Type B pancreatic cell (in vitro differentiated cells): ENCODE results near the gene ANTXR2. TPM values are rescaled to one million over a fixed set of nuclear protein-coding genes. Genes with fewer than 3 reads are reported as not detected.

ENCODE experiments used
- DNase-seq: peaks from one replicate; pipeline ENCODE4 v3.0.0; 2021; ENCODE audit warnings: mixed read lengths; ENCODE audit not compliant: unreplicated experiment; ENCODE audit errors: extremely low spot score
- H3K27ac Mint-ChIP-seq: 2 replicates; pipeline ENCODE4 v1.8.0; 2021; ENCODE audit warnings: mild to moderate bottlenecking, mixed read lengths
- H3K27me3 Mint-ChIP-seq: 2 replicates; pipeline ENCODE4 v1.8.0; 2021; ENCODE audit warnings: mixed read lengths
- H3K36me3 Mint-ChIP-seq: 2 replicates; pipeline ENCODE4 v1.8.0; 2021; ENCODE audit warnings: mixed read lengths
- H3K4me1 Mint-ChIP-seq: one replicate; pipeline ENCODE4 v1.8.0; 2021; ENCODE audit warnings: mixed read lengths; ENCODE audit not compliant: unreplicated experiment
- H3K4me3 Mint-ChIP-seq: 2 replicates; pipeline ENCODE4 v1.8.0; 2021; ENCODE audit warnings: mild to moderate bottlenecking, mixed read lengths
- H3K9me3 Mint-ChIP-seq: 2 replicates; pipeline ENCODE4 v1.8.0; 2021; ENCODE audit warnings: mixed read lengths
- total RNA-seq: library from RNA; stranded (reverse); gene quantifications from 2 replicates; pipeline ENCODE4 v1.2.1, GENCODE V29; 2021; ENCODE audit warnings: low replicate concordance
- TF ChIP-seq, protein P1 (sequence below): fragments of 200-600 bp; sonication (generic); conservative IDR thresholded peaks from 2 replicates; pipeline ENCODE4 v1.5.0; 2021; ENCODE audit warnings: antibody characterized with exemption, mild to moderate bottlenecking

Gene ANTXR2
- total RNA-seq, 1 donor from 2014 or later: 30.4 TPM

DNA sequence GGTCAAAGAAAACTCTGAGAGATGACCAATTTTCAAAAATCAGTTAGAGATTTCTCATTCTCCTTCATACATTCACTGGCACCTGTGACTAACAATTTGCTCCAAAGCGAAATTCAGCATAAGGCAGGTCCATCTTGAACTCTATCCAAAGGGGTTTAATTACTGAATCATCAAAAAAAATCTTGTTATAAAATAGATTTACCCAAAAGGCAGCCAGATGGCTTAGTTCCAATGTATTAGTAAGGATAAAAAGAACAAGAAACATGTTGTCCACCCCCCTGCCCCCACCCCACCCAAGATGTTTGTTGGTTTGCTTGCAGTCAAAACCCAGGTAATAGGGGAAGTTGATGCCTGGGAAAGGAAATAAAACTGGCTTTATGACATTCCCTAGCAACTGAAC, 200.3 kb downstream of the ANTXR2 start:
- TF ChIP-seq, protein P1, sequence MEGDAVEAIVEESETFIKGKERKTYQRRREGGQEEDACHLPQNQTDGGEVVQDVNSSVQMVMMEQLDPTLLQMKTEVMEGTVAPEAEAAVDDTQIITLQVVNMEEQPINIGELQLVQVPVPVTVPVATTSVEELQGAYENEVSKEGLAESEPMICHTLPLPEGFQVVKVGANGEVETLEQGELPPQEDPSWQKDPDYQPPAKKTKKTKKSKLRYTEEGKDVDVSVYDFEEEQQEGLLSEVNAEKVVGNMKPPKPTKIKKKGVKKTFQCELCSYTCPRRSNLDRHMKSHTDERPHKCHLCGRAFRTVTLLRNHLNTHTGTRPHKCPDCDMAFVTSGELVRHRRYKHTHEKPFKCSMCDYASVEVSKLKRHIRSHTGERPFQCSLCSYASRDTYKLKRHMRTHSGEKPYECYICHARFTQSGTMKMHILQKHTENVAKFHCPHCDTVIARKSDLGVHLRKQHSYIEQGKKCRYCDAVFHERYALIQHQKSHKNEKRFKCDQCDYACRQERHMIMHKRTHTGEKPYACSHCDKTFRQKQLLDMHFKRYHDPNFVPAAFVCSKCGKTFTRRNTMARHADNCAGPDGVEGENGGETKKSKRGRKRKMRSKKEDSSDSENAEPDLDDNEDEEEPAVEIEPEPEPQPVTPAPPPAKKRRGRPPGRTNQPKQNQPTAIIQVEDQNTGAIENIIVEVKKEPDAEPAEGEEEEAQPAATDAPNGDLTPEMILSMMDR: no peak
- Mint-ChIP-seq H3K27me3 (no peaks in the 10 kb centered on the region), H3K9me3 (no peaks in the 10 kb centered on the region), H3K27ac (no peak overlapping the region), H3K4me1 (peaks cover 4% of the 10 kb centered on the region), H3K36me3 (no peaks in the 10 kb centered on the region), H3K4me3 (no peak overlapping the region)
- no peak for DNase-seq

DNA sequence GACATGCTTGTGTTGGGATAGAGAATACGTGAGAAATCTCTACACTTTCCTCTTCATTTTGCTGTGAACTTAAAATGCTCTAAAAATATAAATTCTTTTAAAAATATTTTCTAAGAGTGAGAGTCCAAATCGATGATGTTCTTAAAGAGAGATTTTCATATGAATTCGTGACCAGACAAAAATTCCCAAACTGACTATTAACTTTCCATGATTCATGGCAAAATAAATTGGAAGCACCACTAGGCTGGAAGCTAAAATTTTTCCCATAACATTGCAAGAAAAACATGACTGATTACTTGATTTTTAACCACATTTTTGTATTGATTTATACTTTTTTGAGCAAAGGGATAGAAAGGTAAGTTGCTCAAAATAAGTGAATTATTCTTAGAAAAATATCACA, 201.1 kb downstream of the ANTXR2 start:
- DNase-seq: no peak
- Mint-ChIP-seq H3K4me1 (peaks cover 4% of the 10 kb centered on the region), H3K27ac (no peak overlapping the region), H3K36me3 (no peaks in the 10 kb centered on the region), H3K27me3 (no peaks in the 10 kb centered on the region), H3K9me3 (no peaks in the 10 kb centered on the region), H3K4me3 (no peak overlapping the region)
- TF ChIP-seq, protein P1: no peak

DNA sequence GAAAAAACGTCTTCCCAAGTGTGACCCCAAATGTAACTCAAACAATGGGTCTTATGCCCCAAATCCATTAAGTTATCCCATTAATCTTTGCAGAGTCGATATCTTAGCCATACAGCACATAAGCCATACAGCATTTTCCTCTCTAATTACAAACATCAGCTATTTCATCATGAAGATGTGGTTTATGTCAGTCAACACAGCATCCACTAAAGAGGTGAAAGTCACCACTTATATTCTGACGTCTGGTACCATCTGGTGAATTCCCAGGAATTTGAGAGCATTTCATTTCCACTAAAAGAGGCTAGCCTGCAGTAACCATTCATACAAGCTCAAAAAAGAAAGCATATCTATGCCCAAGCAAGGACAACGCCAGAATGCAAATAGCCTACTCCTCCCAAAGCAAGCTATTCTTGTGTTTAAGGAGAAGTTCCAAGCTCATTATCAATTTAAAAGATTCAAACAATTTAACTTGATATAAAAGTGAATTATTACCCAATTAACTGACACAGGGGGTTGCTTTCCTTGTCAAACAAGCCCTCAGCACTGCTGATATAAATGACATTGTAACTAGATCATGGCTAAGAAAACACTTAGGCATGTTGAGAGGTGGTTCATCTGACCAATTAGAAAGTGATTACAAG, 203.3 kb downstream of the ANTXR2 start:
- Mint-ChIP-seq H3K4me3 (no peak overlapping the region), H3K27ac (no peak overlapping the region), H3K4me1 (peaks cover 4% of the 10 kb centered on the region), H3K9me3 (no peaks in the 10 kb centered on the region), H3K36me3 (no peaks in the 10 kb centered on the region), H3K27me3 (no peaks in the 10 kb centered on the region)
- TF ChIP-seq, protein P1: no peak
- DNase-seq: no peak

DNA sequence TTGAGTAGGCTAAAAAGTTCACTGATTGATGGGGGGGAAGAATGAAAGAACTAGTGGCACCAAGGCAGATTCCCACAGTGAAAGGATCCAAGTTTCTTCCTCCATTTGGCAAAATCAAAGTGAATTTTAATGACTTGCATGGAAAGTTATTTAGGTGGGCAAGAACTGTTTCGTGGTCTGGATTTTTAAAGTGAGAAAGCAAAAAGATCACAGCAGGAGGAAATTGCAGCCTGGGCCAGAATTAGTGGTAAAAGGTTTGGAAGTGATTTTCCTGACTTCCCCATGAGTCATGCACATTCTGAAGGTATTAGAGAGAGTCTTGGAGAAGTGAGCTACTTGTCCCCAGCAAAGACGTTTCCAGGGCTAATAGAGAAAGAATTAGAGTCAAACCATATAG, 207.8 kb downstream of the ANTXR2 start:
- Mint-ChIP-seq H3K4me3 (no peak overlapping the region), H3K27ac (no peak overlapping the region), H3K36me3 (no peaks in the 10 kb centered on the region), H3K9me3 (no peaks in the 10 kb centered on the region), H3K27me3 (no peaks in the 10 kb centered on the region), H3K4me1 (peaks cover 4% of the 10 kb centered on the region)
- TF ChIP-seq, protein P1: no peak
- DNase-seq: no peak

DNA sequence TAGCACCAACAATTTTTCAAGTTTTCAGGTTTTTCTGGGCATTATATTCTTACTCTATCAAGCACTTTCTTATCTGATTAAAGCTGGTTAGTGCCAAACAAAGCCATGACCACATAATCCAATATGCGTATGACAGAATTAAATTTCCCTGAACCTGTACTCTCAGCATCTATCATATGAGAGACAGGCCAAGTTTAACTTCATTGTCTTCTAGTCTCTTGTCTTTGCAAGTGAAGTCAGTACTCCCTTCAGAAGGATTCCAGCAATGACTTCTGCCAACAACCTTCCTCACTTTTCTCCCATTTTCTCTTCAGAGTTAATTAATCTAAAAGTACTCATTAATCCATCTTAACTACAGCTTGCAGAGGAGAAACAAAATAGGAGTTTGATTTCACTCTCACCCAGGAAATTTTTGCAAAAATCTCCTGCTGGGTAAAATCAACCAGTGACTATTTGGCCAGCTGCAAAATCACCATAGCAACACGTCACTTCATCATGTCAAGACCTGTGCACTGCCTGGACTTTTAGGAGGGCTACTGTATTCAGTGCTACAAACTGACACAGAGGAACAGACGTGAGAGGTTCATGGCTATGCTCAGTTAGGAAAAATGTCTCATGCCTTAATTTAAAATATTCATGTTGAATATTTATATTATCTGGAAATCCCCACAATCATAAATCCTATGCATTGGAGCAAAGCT, 208.4 kb downstream of the ANTXR2 start:
- H3K4me3 Mint-ChIP-seq: no peak overlapping the region
- no peak overlapping the region for H3K27ac Mint-ChIP-seq
- TF ChIP-seq, protein P1: no peak
- H3K9me3 Mint-ChIP-seq: no peaks in the 10 kb centered on the region
- no peaks in the 10 kb centered on the region for H3K27me3 Mint-ChIP-seq
- DNase-seq: no peak
- H3K36me3 Mint-ChIP-seq: no peaks in the 10 kb centered on the region
- peaks cover 3% of the 10 kb centered on the region for H3K4me1 Mint-ChIP-seq
